Endothelial cell of umbilical vein (primary cell): ENCODE data around the gene BOD1L1. TPM values are rescaled to one million over a fixed set of nuclear protein-coding genes. Genes with fewer than 3 reads are reported as not detected.

Source experiments
- BruUV-seq: library from RNA; stranded (reverse); fragments of 400-500 nt; replicated peaks from 2 replicates; lab custom pipeline; 2021; lab: Mats Ljungman, UMichigan
- CTCF ChIA-PET: fragments of 300-600, 350-600 bp; sonication (Branson Sonifier 250); formaldehyde crosslinking; loops from one replicate; lab custom pipeline; 2021; ENCODE audit warnings: antibody characterized with exemption, inconsistent platforms; lab: Charles Lee
- POLR2A ChIA-PET: fragments of 300-600, 350-600 bp; sonication (Branson Sonifier 250); formaldehyde crosslinking; loops from one replicate; lab custom pipeline; 2021; ENCODE audit warnings: antibody characterized with exemption, inconsistent platforms; lab: Charles Lee
- DNase-seq: peaks from one replicate; pipeline ENCODE4 v3.0.0-alpha.2; 2011; ENCODE audit warnings: low read depth, low spot score
- FAIRE-seq: peaks from 2 replicates; lab custom pipeline; 2011; peaks lifted over from hg19 to GRCh38; lab: Jason Lieb, UNC
- H2AFZ ChIP-seq: 2 replicates; pipeline ENCODE4 v1.6.0; 2012; ENCODE audit warnings: low read depth, low read length, control low read depth, inconsistent platforms
- H3K27ac ChIP-seq: 2 replicates; pipeline ENCODE4 v1.5.1; 2011; ENCODE audit warnings: low read depth, mild to moderate bottlenecking, control low read depth, low read length, moderate library complexity; ENCODE audit not compliant: insufficient read depth
- H3K27me3 ChIP-seq, 2 experiments: 2 replicates each; pipeline versions ENCODE4 v1.6.0 to v1.6.1; 2011; ENCODE audit warnings: low read length in 2 of 2, mixed read lengths in 1 of 2; ENCODE audit not compliant: control insufficient read depth in 2 of 2, insufficient read depth in 2 of 2
- H3K36me3 ChIP-seq, 2 experiments: 2 replicates in 1 of 2; 3 replicates in 1 of 2; pipeline ENCODE4 v1.5.1; 2011; ENCODE audit warnings: low read length in 2 of 2, mild to moderate bottlenecking in 1 of 2, moderate library complexity in 1 of 2; ENCODE audit not compliant: control insufficient read depth in 2 of 2, insufficient read depth in 2 of 2; ENCODE audit errors: extremely low read depth in 1 of 2
- H3K4me1 ChIP-seq: 3 replicates; pipeline ENCODE4 v1.5.1; 2011; ENCODE audit warnings: mild to moderate bottlenecking, low read length; ENCODE audit not compliant: control insufficient read depth, insufficient read depth; ENCODE audit errors: extremely low read depth
- H3K4me2 ChIP-seq: 2 replicates; pipeline ENCODE4 v1.6.1; 2011; ENCODE audit warnings: low read length, control low read depth, mixed read lengths; ENCODE audit not compliant: insufficient read depth
- H3K4me3 ChIP-seq, 3 experiments: fragments of 200-600 bp in 1 of 3; sonication (generic), shearing (Covaris generic) in 1 of 3; replicated peaks in 1 of 3; 2 replicates each; pipeline ENCODE4 v1.5.1; 2011 to 2016; ENCODE audit warnings: control low read depth in 3 of 3, low read length in 3 of 3, mild to moderate bottlenecking in 2 of 3, inconsistent platforms in 1 of 3, low read depth in 1 of 3, moderate library complexity in 1 of 3; ENCODE audit not compliant: insufficient read depth in 1 of 3
- H3K79me2 ChIP-seq: 2 replicates; pipeline ENCODE4 v1.6.0; 2012; ENCODE audit warnings: low read length, inconsistent platforms; ENCODE audit not compliant: control insufficient read depth, insufficient read depth
- H3K9ac ChIP-seq: replicated peaks from 2 replicates; pipeline ENCODE3; 2011; ENCODE audit warnings: low read length, control low read depth; ENCODE audit not compliant: insufficient read depth; ENCODE audit errors: extremely low read depth
- H3K9me1 ChIP-seq: replicated peaks from 3 replicates; pipeline ENCODE4 v1.6.0; 2011; ENCODE audit warnings: mild to moderate bottlenecking, low read length; ENCODE audit not compliant: control insufficient read depth, insufficient read depth; ENCODE audit errors: extremely low read depth
- H3K9me3 ChIP-seq: replicated peaks from 2 replicates; pipeline ENCODE4 v1.5.1; 2012; ENCODE audit warnings: low read length, inconsistent platforms; ENCODE audit not compliant: control insufficient read depth, insufficient read depth
- H4K20me1 ChIP-seq: replicated peaks from 2 replicates; pipeline ENCODE3; 2011; ENCODE audit warnings: mild to moderate bottlenecking, low read length; ENCODE audit not compliant: control insufficient read depth, insufficient read depth; ENCODE audit errors: extremely low read depth
- CTCF ChIP-seq, 2 donors: IDR thresholded peaks; 1 replicate in 1 of 2; 2 replicates in 1 of 2; pipeline ENCODE4 v1.5.1; 2011; ENCODE audit warnings: low read length in 2 of 2, mild to moderate bottlenecking in 2 of 2, moderate library complexity in 2 of 2, control low read depth in 1 of 2, inconsistent platforms in 1 of 2, low read depth in 1 of 2; ENCODE audit not compliant: insufficient read depth in 1 of 2; ENCODE audit errors: extremely low read depth in 1 of 2
- EZH2 ChIP-seq: IDR thresholded peaks from 2 replicates; pipeline ENCODE4 v1.6.1; 2012; ENCODE audit warnings: borderline replicate concordance, low read depth, mild to moderate bottlenecking, moderate library complexity, low read length, inconsistent platforms; ENCODE audit not compliant: severe bottlenecking
- FOS ChIP-seq: IDR thresholded peaks from 2 replicates; pipeline ENCODE4 v1.6.1; 2011; ENCODE audit warnings: mild to moderate bottlenecking, low read length, moderate library complexity, borderline replicate concordance; ENCODE audit not compliant: insufficient read depth
- GATA2 ChIP-seq: IDR thresholded peaks from 2 replicates; pipeline ENCODE4 v1.7.0; 2011; ENCODE audit warnings: low read depth, mild to moderate bottlenecking, moderate library complexity, mixed read lengths, low read length; ENCODE audit not compliant: insufficient read length, insufficient read depth
- JUN ChIP-seq: IDR thresholded peaks from 2 replicates; pipeline ENCODE4 v1.6.1; 2011; ENCODE audit warnings: borderline replicate concordance, low read depth; ENCODE audit not compliant: insufficient read length, insufficient read depth
- MYC ChIP-seq: IDR thresholded peaks from one replicate; pipeline ENCODE4 v1.6.1; 2011; ENCODE audit warnings: mild to moderate bottlenecking, low read depth, low read length
- POLR2A ChIP-seq: IDR thresholded peaks from 2 replicates; pipeline ENCODE4 v1.6.1; 2012; ENCODE audit warnings: low read depth, mild to moderate bottlenecking, control low read depth, low read length
- POLR2AphosphoS5 ChIP-seq: IDR thresholded peaks from 2 replicates; pipeline ENCODE4 v1.6.1; 2012; ENCODE audit warnings: low read depth, mild to moderate bottlenecking, control low read depth, low read length, moderate library complexity; ENCODE audit not compliant: insufficient read depth
- dilution Hi-C: fragments of 300-500 bp; cut with MboI; formaldehyde crosslinking; loops from one replicate; pipeline ENCODE4 v1.15.0; 2019; ENCODE audit warnings: low sequenced_read_pairs; ENCODE audit not compliant: extremely low pct_ligation_motif_present
- intact Hi-C: fragments of 100-400 bp; cut with micrococcal nuclease; formaldehyde crosslinking; loops from one replicate; pipeline ENCODE4 v1.10.0; 2022
- polyA plus RNA-seq, 4 experiments: library from polyadenylated mRNA; depleted of rRNA in 3 of 4; stranded (reverse) in 3 of 4; unstranded in 1 of 4; fragments of >200 nt; gene quantifications; 2 replicates each; pipeline versions ENCODE4 v1.2.1 to v1.2.3, GENCODE V29; 2011 to 2012; ENCODE audit warnings: missing spikeins in 1 of 4
- total RNA-seq: library from RNA; stranded (reverse); gene quantifications from 2 replicates; pipeline ENCODE4 v1.2.3, GENCODE V29; 2021
- TF ChIP-seq, protein P1 (sequence below): IDR thresholded peaks from 2 replicates; pipeline ENCODE4 v1.6.1; 2011; ENCODE audit not compliant: insufficient read depth, insufficient read length

The BOD1L1 gene
- total and polyA plus RNA-seq, 2 donors (not counting 3 experiments of a cell fraction or from before 2014, with no cell fraction given) = 5.2 to 31.2 TPM

DNA sequence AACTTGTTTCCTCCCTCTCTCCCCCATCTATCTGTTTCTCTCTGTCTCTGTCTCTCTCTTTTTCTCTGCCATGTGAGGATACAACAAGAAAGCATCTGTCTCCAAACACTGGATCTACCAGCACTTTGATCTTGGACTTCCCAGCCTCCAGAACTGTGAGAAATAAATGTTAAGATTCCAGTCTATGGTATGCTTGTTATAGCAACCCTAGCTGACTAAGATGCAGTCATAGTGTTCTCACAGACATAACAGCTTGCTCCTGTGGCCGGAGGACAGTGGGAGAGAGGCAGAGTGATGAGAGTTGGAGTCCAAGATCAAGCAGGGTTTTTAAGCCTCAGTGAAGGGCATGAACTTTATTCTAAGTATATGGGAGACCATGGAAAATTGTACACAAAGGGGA, 74.4 kb downstream of the BOD1L1 start:
- Histone ChIP-seq H3K27ac (no peak overlapping the region), H2AFZ (no peak overlapping the region), H3K79me2 (no peaks in the 10 kb centered on the region), H3K27me3 (peaks cover 6 to 32% of the 10 kb centered on the region in 2 experiments), H3K9me1 (no peaks in the 10 kb centered on the region), H3K36me3 (no peaks in the 10 kb centered on the region), H3K9me3 (no peaks in the 10 kb centered on the region), H3K4me3 (no peak overlapping the region), H3K4me2 (no peak overlapping the region), H3K9ac (no peak overlapping the region), H4K20me1 (no peaks in the 10 kb centered on the region), H3K4me1 (peaks cover 4% of the 10 kb centered on the region)
- CTCF ChIA-PET = interaction anchor here (1.2 kb wide), 2 partner anchors 9 to 47 kb away, joined by 3 read pairs; no protein-coding TSS in a partner anchor
- TF ChIP-seq, protein P1, sequence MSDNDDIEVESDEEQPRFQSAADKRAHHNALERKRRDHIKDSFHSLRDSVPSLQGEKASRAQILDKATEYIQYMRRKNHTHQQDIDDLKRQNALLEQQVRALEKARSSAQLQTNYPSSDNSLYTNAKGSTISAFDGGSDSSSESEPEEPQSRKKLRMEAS = no peak
- TF ChIP-seq CTCF (IDR thresholded peaks at IDR 0.05; ENCODE audit: extremely low read depth in 1 of 2, insufficient read depth in 1 of 2, low read depth in 1 of 2, low read length in 2 of 2) (no peak), POLR2AphosphoS5 (no peak), JUN (no peak), EZH2 (no peak), GATA2 (no peak), FOS (no peak), POLR2A (no peak), MYC (no peak)
- DNase-seq (no peak), FAIRE-seq (no peak)
- dilution Hi-C loops (no loop called here), intact Hi-C loops (no loop called here)
- POLR2A ChIA-PET = no interaction called here
- no TSS peak for BruUV-seq
